ENCODE data around the gene KIZ. TPM values are rescaled to one million over a fixed set of nuclear protein-coding genes. Genes with fewer than 3 reads are reported as not detected.

KIZ gene
- total RNA-seq, 4 donors from 2014 or later = 31.3 to 79.4 (median 50.8) TPM

DNA sequence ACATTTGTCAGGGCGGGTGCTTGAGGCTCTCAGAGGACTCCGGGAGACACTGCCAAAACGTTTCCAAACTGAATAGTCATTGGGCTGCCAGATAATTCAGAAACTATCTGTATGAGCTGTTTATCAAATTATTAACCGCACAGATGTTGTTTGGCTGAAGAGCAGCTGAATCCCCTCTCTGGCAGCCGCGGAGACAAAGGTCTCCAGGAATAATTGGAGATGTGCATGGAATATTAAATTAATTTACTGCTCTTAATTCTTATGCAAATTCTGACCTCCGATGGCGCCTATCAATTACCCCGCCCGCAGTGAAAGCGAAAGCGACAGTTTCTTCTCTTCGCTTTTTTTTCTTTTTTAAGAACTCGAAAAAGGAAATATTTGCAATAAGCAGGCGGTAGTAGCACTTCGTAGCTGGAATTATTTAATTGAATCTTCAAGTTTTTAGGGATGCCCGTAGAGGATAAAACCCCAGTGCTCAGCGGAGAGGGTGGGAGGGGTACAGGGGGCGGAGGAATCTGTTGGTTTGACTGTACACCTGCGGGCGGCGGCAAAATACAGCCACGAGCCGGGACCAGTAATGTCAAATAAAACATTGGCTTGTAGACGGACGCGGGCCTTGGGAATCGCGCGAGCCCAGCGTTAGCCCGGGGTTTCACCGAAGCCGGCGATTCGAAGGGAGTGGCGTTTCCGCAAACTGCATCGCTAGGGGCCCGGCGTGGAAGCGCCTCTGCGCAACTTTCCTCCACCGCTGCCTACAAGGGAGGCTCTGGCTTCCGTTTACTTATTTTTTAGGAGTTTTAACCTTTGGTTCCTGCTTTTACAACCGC is 25.9 kb upstream of the KIZ start:
- DNase-seq = peak; percentile 51 to 73 (median 59)
- Histone ChIP-seq H3K36me3 (no peaks in the 10 kb centered on the region), H3K27me3 (peaks cover 0 to 63% of the 10 kb centered on the region in 2 donors), H3K4me3 (peak overlapping the region; percentile 41 to 62 (median 54)), H3K4me1 (peaks cover 0 to 39% (median 12%) of the 10 kb centered on the region in 4 donors), H3K27ac (peak overlapping the region in 2 of 4 donors; percentile 28), H3K9me3 (no peaks in the 10 kb centered on the region)
- no peak for TF ChIP-seq POLR2A (IDR thresholded peaks at IDR 0.05)
- TF ChIP-seq, protein P1, sequence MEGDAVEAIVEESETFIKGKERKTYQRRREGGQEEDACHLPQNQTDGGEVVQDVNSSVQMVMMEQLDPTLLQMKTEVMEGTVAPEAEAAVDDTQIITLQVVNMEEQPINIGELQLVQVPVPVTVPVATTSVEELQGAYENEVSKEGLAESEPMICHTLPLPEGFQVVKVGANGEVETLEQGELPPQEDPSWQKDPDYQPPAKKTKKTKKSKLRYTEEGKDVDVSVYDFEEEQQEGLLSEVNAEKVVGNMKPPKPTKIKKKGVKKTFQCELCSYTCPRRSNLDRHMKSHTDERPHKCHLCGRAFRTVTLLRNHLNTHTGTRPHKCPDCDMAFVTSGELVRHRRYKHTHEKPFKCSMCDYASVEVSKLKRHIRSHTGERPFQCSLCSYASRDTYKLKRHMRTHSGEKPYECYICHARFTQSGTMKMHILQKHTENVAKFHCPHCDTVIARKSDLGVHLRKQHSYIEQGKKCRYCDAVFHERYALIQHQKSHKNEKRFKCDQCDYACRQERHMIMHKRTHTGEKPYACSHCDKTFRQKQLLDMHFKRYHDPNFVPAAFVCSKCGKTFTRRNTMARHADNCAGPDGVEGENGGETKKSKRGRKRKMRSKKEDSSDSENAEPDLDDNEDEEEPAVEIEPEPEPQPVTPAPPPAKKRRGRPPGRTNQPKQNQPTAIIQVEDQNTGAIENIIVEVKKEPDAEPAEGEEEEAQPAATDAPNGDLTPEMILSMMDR (IDR thresholded peaks at IDR 0.05) = no peak

DNA sequence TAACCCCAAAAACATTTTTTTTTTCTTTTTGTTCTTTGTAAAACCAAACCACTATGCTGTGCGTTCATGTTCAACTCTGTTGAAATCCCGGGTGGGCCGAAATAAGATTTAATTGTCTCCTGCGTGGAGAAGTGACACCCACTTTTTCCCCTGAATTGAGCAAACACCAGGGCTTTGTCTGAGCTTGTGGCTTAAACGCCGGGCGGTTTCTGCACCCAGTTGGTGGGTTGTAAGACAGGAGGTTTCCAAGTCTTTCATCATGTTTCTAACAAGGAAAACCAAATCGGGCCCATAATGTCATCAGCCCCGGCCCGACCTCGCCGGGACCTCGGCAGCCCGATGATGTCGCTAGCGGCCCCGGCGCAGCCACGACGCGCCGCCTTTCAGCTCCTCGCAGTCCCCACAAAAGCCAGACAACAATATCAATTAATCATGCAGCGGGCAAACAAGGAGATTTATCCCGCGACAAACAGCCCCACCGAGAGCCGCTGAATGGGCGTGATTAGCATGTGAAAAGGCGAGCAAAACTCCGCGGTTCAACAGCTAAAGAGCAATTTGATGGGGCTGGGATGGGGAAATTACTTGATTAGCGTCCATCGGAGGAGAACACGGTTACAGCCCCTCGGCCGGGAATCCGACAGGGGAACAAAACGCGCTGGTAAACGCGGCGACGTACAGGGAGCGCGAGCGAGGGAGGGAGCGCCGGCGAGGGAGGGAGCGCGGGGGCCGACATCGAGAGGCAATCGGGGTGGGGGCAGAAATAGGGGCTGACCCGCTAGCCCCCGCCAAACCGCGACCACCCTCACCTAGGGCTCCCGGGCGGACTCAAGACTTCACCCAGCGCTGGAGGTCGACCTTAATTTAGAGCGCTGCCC is 25.1 kb upstream of the KIZ start:
- peak in 1 of 3 donors; percentile 48 for DNase-seq
- H3K9me3 ChIP-seq = no peaks in the 10 kb centered on the region
- TF ChIP-seq, protein P1 (IDR thresholded peaks at IDR 0.05) = no peak
- TF ChIP-seq POLR2A (IDR thresholded peaks at IDR 0.05) = no peak
- peaks cover 0 to 45% (median 12%) of the 10 kb centered on the region in 4 donors for H3K4me1 ChIP-seq
- H3K4me3 ChIP-seq = peak overlapping the region; percentile 41 to 62 (median 54)
- no peaks in the 10 kb centered on the region for H3K36me3 ChIP-seq
- H3K27ac ChIP-seq = peak overlapping the region in 3 of 4 donors; percentile 11 to 28 (median 28)
- peaks cover 0 to 71% of the 10 kb centered on the region in 2 donors for H3K27me3 ChIP-seq

DNA sequence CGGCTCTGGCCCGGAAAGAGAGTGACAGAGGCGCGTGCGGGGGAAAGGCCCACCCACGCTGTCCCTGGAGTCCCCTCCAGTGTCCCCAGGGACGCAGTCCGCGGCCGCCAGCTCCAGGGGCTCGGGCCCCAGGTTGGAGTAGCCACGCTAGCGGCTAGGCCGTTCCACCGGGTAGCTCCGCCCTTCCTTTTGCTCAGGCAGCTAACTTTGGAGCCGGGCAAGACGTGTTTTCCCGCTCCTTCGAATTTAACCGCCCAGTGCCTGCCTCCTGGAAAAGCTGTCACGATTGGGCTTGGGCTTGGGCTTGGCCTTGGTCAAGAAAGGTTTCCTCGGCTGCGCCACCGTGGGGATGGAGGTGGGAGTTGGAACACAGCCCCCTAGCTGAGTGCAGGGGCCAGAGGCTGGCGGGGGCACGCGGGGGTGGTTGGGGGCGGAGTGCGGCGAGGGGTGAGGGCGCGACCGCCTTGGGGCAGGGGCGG is 24.4 kb upstream of the KIZ start:
- H3K4me3 ChIP-seq = peak overlapping the region; percentile 41 to 62 (median 54)
- peak in 1 of 3 donors; percentile 51 for DNase-seq
- peaks cover 0 to 50% (median 12%) of the 10 kb centered on the region in 4 donors for H3K4me1 ChIP-seq
- H3K27ac ChIP-seq = peak overlapping the region in 2 of 4 donors; percentile 11 to 15
- no peaks in the 10 kb centered on the region for H3K36me3 ChIP-seq
- TF ChIP-seq, protein P1 (IDR thresholded peaks at IDR 0.05) = no peak
- TF ChIP-seq POLR2A (IDR thresholded peaks at IDR 0.05) = no peak
- peaks cover 0 to 78% of the 10 kb centered on the region in 2 donors for H3K27me3 ChIP-seq
- no peaks in the 10 kb centered on the region for H3K9me3 ChIP-seq

DNA sequence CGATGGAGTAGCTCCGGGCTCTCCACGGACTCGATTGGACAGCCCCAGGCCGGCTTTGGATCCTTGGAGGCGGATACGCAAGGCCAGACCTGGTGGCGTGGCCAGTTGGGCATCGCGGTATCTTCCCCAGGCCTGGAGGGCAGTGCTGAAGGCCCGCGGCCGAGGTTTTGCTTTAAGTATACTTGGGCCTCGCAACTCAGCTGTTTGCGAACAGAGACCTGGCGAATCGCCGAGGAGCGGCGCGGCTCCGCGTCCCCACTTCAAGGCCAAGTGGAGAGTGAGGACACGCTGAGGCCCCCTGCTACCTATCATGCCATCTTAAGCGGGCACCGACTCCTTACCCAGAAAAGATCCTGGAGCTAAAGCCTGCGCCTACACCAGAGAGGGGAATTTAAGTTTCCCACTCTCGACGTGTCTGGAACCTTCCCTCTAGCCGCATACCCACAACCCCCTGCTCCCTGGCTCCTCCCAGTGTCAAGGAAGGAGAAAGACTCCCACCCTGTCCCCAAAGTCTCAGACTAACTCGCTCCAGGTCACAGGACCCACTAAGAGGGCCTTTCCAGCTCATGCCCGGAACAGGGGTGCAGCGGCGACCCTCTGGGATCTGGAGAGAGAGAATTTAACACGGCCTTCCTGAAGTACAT is 23.8 kb upstream of the KIZ start:
- Histone ChIP-seq H3K9me3 (no peaks in the 10 kb centered on the region), H3K27ac (no peak overlapping the region), H3K4me3 (peak overlapping the region; percentile 41 to 62 (median 54)), H3K27me3 (peaks cover 0 to 78% of the 10 kb centered on the region in 2 donors), H3K4me1 (peaks cover 0 to 50% (median 12%) of the 10 kb centered on the region in 4 donors), H3K36me3 (no peaks in the 10 kb centered on the region)
- no peak for TF ChIP-seq POLR2A (IDR thresholded peaks at IDR 0.05)
- TF ChIP-seq, protein P1 (IDR thresholded peaks at IDR 0.05) = no peak
- DNase-seq = peak in 2 of 3 donors; percentile 51 to 52
